OCI-LY7 (cell line): ENCODE measurements around the gene ARPC2.

Source experiments
- CTCF ChIP-seq: fragments of 200-600 bp; sonication (generic); conservative IDR thresholded peaks from 2 replicates; pipeline ENCODE4 v1.5.1; 2014; ENCODE audit warnings: mild to moderate bottlenecking, antibody characterized with exemption, low read length, moderate library complexity, mixed read lengths
- EZH2phosphoT487 ChIP-seq: fragments of 200-600 bp; sonication (generic); IDR thresholded peaks from 2 replicates; pipeline ENCODE4 v1.6.1; 2018; ENCODE audit warnings: low read depth, borderline replicate concordance, mild to moderate bottlenecking, mixed run types, antibody characterized with exemption, low read length, moderate library complexity, mixed read lengths

DNA sequence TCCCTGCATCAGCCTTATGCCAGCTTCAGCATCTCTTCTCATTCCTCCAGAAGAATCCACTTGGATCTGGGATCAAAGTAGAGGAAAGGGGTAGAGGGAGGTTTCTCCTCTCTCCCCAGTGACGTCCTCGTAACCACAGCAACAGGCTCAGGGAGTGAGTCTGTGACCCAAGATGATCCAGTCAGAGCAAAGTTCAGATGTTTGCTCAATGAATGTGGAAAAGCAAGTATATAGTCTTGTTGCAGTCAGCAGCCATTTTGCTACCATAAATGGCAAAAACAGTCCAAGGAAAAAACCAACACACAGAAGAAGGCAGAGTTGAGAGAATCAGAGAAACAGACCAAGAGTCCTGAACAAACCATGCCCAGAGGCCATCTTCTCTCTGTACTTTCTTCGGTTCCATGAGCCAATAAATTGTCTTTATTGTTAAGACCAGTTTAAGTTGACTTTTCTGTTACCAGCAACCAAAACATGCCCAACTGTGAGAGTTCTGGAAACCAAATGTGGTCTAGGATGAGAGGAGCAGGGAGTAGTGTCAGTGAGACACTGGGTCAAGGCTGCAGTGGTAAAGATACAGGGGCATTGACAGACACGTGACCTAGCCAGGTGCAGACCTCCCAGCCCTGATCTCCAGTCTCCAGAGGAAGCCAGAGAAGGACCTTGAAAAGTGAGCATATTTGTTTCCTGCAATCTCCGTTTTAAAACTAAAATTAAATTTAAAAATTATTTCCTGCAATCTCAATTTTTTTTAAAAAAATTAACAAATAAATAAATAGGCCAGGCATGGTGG lies 47.0 kb upstream of the ARPC2 start:
- TF ChIP-seq CTCF: no peak
- no peak for TF ChIP-seq EZH2phosphoT487
